ENCODE data around the gene ATXN7L1. TPM values are rescaled to one million over a fixed set of nuclear protein-coding genes. Genes with fewer than 3 reads are reported as not detected.

The ATXN7L1 gene
- total RNA-seq, 1 donor from 2014 or later, result 16.0 TPM

- Mint-ChIP-seq H3K36me3 (peaks cover 12% of the 10 kb centered on the region), H3K27ac (no peak overlapping the region), H3K27me3 (no peaks in the 10 kb centered on the region), H3K4me3 (no peak overlapping the region), H3K9me3 (no peaks in the 10 kb centered on the region), H3K4me1 (ENCODE audit: unreplicated experiment) (no peaks in the 10 kb centered on the region)
- TF ChIP-seq, protein P1, sequence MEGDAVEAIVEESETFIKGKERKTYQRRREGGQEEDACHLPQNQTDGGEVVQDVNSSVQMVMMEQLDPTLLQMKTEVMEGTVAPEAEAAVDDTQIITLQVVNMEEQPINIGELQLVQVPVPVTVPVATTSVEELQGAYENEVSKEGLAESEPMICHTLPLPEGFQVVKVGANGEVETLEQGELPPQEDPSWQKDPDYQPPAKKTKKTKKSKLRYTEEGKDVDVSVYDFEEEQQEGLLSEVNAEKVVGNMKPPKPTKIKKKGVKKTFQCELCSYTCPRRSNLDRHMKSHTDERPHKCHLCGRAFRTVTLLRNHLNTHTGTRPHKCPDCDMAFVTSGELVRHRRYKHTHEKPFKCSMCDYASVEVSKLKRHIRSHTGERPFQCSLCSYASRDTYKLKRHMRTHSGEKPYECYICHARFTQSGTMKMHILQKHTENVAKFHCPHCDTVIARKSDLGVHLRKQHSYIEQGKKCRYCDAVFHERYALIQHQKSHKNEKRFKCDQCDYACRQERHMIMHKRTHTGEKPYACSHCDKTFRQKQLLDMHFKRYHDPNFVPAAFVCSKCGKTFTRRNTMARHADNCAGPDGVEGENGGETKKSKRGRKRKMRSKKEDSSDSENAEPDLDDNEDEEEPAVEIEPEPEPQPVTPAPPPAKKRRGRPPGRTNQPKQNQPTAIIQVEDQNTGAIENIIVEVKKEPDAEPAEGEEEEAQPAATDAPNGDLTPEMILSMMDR (conservative IDR thresholded peaks at IDR 0.05), result no peak
- DNase-seq (ENCODE audit: extremely low spot score, unreplicated experiment), result no peak
Observed at GRCh38 chr7:105619590-105619989, 256.8 kb downstream of the ATXN7L1 start.

DNA sequence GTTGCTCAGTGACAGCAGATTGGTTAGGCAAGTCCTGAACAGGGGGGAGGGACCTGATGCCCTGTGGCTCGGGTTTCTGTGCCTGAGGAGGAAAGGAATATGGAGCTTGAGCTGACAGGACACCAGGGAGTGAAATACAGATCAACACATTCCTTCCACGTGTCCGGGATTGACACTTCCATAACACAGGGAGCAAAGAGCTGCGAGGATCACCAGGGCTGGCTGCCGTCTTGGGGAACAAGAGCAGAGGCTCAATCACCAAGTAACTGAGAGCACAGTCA lies 258.4 kb downstream of the ATXN7L1 start:
- H3K36me3 Mint-ChIP-seq, result peaks cover 10% of the 10 kb centered on the region
- H3K4me3 Mint-ChIP-seq, result no peak overlapping the region
- no peaks in the 10 kb centered on the region for H3K9me3 Mint-ChIP-seq
- no peaks in the 10 kb centered on the region for H3K4me1 Mint-ChIP-seq (ENCODE audit: unreplicated experiment)
- no peak overlapping the region for H3K27ac Mint-ChIP-seq
- no peak for DNase-seq (ENCODE audit: extremely low spot score, unreplicated experiment)
- TF ChIP-seq, protein P1 (conservative IDR thresholded peaks at IDR 0.05), result no peak
- H3K27me3 Mint-ChIP-seq, result no peaks in the 10 kb centered on the region

- TF ChIP-seq, protein P1 (conservative IDR thresholded peaks at IDR 0.05), result no peak
- no peaks in the 10 kb centered on the region for H3K27me3 Mint-ChIP-seq
- peaks cover 10% of the 10 kb centered on the region for H3K36me3 Mint-ChIP-seq
- no peaks in the 10 kb centered on the region for H3K4me1 Mint-ChIP-seq (ENCODE audit: unreplicated experiment)
- no peak for DNase-seq (ENCODE audit: extremely low spot score, unreplicated experiment)
- no peak overlapping the region for H3K27ac Mint-ChIP-seq
- no peak overlapping the region for H3K4me3 Mint-ChIP-seq
- no peaks in the 10 kb centered on the region for H3K9me3 Mint-ChIP-seq
Observed at GRCh38 chr7:105617280-105618015, 259.0 kb downstream of the ATXN7L1 start.

DNA sequence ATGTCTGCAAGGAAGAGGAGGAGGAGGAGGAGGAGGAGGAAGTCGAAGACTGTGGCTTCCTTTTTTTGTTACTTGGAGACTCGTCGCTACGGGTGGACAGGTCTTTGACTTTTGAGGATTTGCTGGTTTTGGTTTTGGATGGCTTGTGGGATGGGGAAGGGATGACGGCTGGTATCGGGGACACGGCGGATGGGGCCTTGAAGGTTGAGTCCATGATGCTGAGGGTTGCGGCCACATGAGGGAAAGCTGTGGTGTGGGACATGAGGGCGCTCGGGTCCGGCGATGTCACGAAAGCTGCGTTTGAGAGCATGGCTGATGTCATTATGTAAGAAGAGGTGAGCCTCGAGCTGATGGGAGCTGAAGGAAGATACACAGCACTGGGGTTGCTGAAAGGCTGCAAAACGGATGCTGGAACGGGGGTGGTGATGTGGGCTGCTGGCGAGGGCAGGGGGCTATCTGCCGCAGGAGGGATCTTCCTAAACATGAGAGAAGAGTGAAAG lies 262.0 kb downstream of the ATXN7L1 start:
- Mint-ChIP-seq H3K9me3 (no peaks in the 10 kb centered on the region), H3K4me1 (ENCODE audit: unreplicated experiment) (no peaks in the 10 kb centered on the region), H3K27ac (no peak overlapping the region), H3K27me3 (no peaks in the 10 kb centered on the region), H3K36me3 (peaks cover 10% of the 10 kb centered on the region), H3K4me3 (no peak overlapping the region)
- TF ChIP-seq, protein P1 (conservative IDR thresholded peaks at IDR 0.05), result no peak
- no peak for DNase-seq (ENCODE audit: extremely low spot score, unreplicated experiment)

- no peak overlapping the region for H3K27ac Mint-ChIP-seq
- no peaks in the 10 kb centered on the region for H3K27me3 Mint-ChIP-seq
- no peak for DNase-seq (ENCODE audit: extremely low spot score, unreplicated experiment)
- TF ChIP-seq, protein P1 (conservative IDR thresholded peaks at IDR 0.05), result no peak
- peaks cover 10% of the 10 kb centered on the region for H3K36me3 Mint-ChIP-seq
- H3K4me1 Mint-ChIP-seq (ENCODE audit: unreplicated experiment), result no peaks in the 10 kb centered on the region
- no peak overlapping the region for H3K4me3 Mint-ChIP-seq
- H3K9me3 Mint-ChIP-seq, result no peaks in the 10 kb centered on the region
Observed at GRCh38 chr7:105613611-105614330, 262.6 kb downstream of the ATXN7L1 start.

Data from type B pancreatic cell (in vitro differentiated cells).